HepG2 (cell line): Measurements from ENCODE around the gene REEP2.

Source experiments
- CHD4 ChIP-seq: fragments of 200-600 bp; sonication (generic); IDR thresholded peaks from 2 replicates; pipeline ENCODE4 v1.7.0; 2017; ENCODE audit warnings: mild to moderate bottlenecking, low read length, borderline replicate concordance
- HCFC1 ChIP-seq: fragments of 150-350 bp; IDR thresholded peaks from 2 replicates; pipeline ENCODE4 v1.6.1; 2014; ENCODE audit warnings: low read depth, low read length
- KLF6 ChIP-seq: IDR thresholded peaks from 2 replicates; pipeline ENCODE4 v1.8.0; 2016; ENCODE audit warnings: missing biosample characterization, missing genetic modification reagents
- MAFK ChIP-seq, 2 experiments: IDR thresholded peaks in 1 of 2; conservative IDR thresholded peaks in 1 of 2; 2 replicates each; pipeline ENCODE4 v1.6.1; 2011; ENCODE audit warnings: improper control_type of control experiment in 2 of 2, low read length in 2 of 2
- POLR2A ChIP-seq, 2 experiments: IDR thresholded peaks; 2 replicates each; pipeline ENCODE4 v1.6.1; 2011; ENCODE audit warnings: low read depth in 2 of 2, low read length in 2 of 2, mild to moderate bottlenecking in 1 of 2, moderate library complexity in 1 of 2; ENCODE audit not compliant: insufficient read depth in 1 of 2
- POLR2AphosphoS5 ChIP-seq: IDR thresholded peaks from 2 replicates; pipeline ENCODE4 v1.6.1; 2012; ENCODE audit warnings: low read depth, low read length
- SP1 ChIP-seq, 2 experiments: fragments of 450-650 bp in 1 of 2; sonication (generic) in 1 of 2; formaldehyde crosslinking in 1 of 2; IDR thresholded peaks; 2 replicates each; pipeline versions ENCODE4 v1.4.0 to v1.6.1; 2016 to 2020; ENCODE audit warnings: missing genetic modification reagents in 1 of 2
- TCF7L2 ChIP-seq: IDR thresholded peaks from 2 replicates; pipeline ENCODE4 v1.6.1; 2011; ENCODE audit warnings: mild to moderate bottlenecking, low read depth, low read length, moderate library complexity
- ZNF124 ChIP-seq: sonication (generic); formaldehyde crosslinking; IDR thresholded peaks from 2 replicates; pipeline ENCODE4 v1.4.0; 2020; ENCODE audit warnings: missing genetic modification reagents
- ZNF180 ChIP-seq: sonication (generic); formaldehyde crosslinking; IDR thresholded peaks from 2 replicates; pipeline ENCODE4 v1.4.0; 2020; ENCODE audit warnings: low read depth, missing genetic modification reagents, borderline replicate concordance
- TF ChIP-seq, protein P1 (sequence below): sonication (generic); formaldehyde crosslinking; IDR thresholded peaks from 2 replicates; pipeline ENCODE4 v1.4.0; 2020; ENCODE audit warnings: missing genetic modification reagents
- TF ChIP-seq, protein P2 (sequence below): sonication (generic); formaldehyde crosslinking; IDR thresholded peaks from 2 replicates; pipeline ENCODE4 v1.5.0; 2020; ENCODE audit warnings: missing genetic modification reagents
- TF ChIP-seq, protein P3 (sequence below): sonication (generic); formaldehyde crosslinking; IDR thresholded peaks from 2 replicates; pipeline ENCODE4 v1.5.0; 2020; ENCODE audit warnings: mild to moderate bottlenecking, missing genetic modification reagents, moderate library complexity

DNA sequence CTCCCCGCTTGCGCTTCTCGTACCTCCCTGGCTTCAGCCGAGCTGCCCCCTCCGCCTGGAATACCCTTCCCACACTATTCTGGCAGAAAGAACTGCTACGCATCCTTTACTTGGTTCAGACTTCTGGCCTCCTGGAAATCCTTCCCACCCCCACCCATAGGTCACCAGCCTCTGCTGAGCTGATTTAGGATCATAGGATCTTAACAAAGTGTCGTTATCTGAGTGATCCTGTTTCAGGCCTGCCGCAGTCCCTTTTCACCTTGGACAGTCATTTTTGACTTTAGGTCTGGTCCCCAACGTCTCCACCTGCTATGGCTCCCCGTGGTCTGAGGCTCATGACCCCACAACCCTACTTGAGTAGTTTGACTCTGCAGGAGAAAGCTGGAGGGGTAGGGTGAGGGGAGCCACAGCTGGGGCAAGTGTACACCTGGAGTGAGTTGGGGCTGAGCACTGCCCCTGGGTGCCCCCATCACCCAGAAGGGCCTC lies 53.7 kb downstream of the REEP2 start:
- TF ChIP-seq ZNF180, result no peak
- no peak for TF ChIP-seq POLR2AphosphoS5
- TF ChIP-seq POLR2A (IDR thresholded peaks at IDR 0.05; ENCODE audit: insufficient read depth in 1 of 2, low read depth in 2 of 2, low read length in 2 of 2), result no peak
- TF ChIP-seq, protein P1, sequence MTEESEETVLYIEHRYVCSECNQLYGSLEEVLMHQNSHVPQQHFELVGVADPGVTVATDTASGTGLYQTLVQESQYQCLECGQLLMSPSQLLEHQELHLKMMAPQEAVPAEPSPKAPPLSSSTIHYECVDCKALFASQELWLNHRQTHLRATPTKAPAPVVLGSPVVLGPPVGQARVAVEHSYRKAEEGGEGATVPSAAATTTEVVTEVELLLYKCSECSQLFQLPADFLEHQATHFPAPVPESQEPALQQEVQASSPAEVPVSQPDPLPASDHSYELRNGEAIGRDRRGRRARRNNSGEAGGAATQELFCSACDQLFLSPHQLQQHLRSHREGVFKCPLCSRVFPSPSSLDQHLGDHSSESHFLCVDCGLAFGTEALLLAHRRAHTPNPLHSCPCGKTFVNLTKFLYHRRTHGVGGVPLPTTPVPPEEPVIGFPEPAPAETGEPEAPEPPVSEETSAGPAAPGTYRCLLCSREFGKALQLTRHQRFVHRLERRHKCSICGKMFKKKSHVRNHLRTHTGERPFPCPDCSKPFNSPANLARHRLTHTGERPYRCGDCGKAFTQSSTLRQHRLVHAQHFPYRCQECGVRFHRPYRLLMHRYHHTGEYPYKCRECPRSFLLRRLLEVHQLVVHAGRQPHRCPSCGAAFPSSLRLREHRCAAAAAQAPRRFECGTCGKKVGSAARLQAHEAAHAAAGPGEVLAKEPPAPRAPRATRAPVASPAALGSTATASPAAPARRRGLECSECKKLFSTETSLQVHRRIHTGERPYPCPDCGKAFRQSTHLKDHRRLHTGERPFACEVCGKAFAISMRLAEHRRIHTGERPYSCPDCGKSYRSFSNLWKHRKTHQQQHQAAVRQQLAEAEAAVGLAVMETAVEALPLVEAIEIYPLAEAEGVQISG (CRISPR knock-in tag), result no peak
- no peak for TF ChIP-seq CHD4
- TF ChIP-seq, protein P2, sequence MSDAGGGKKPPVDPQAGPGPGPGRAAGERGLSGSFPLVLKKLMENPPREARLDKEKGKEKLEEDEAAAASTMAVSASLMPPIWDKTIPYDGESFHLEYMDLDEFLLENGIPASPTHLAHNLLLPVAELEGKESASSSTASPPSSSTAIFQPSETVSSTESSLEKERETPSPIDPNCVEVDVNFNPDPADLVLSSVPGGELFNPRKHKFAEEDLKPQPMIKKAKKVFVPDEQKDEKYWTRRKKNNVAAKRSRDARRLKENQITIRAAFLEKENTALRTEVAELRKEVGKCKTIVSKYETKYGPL, result no peak
- TF ChIP-seq HCFC1, result no peak
- TF ChIP-seq MAFK (conservative IDR thresholded peaks at IDR 0.05 in 1 of 2, IDR thresholded peaks at IDR 0.05 in 1 of 2; ENCODE audit: low read length in 2 of 2), result no peak
- no peak for TF ChIP-seq SP1 (IDR thresholded peaks at IDR 0.05)
- TF ChIP-seq SP1 (CRISPR knock-in tag; IDR thresholded peaks at IDR 0.05), result no peak
- TF ChIP-seq TCF7L2, result no peak
- no peak for TF ChIP-seq ZNF124 (CRISPR knock-in tag)
- TF ChIP-seq, protein P3, sequence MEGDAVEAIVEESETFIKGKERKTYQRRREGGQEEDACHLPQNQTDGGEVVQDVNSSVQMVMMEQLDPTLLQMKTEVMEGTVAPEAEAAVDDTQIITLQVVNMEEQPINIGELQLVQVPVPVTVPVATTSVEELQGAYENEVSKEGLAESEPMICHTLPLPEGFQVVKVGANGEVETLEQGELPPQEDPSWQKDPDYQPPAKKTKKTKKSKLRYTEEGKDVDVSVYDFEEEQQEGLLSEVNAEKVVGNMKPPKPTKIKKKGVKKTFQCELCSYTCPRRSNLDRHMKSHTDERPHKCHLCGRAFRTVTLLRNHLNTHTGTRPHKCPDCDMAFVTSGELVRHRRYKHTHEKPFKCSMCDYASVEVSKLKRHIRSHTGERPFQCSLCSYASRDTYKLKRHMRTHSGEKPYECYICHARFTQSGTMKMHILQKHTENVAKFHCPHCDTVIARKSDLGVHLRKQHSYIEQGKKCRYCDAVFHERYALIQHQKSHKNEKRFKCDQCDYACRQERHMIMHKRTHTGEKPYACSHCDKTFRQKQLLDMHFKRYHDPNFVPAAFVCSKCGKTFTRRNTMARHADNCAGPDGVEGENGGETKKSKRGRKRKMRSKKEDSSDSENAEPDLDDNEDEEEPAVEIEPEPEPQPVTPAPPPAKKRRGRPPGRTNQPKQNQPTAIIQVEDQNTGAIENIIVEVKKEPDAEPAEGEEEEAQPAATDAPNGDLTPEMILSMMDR (CRISPR knock-in tag), result no peak
- TF ChIP-seq KLF6 (CRISPR knock-in tag), result no peak
